NB4 (cell line): Measurements from ENCODE around the gene TRIO.

ENCODE experiments used
- DNase-seq: peaks from one replicate; pipeline ENCODE4 v3.0.0; 2010; ENCODE audit warnings: low read depth
- H3K4me3 ChIP-seq: one replicate; pipeline ENCODE4 v1.5.1; 2011; ENCODE audit warnings: mild to moderate bottlenecking, low read depth, low read length, moderate library complexity
- MYC ChIP-seq: IDR thresholded peaks from 2 replicates; pipeline ENCODE4 v1.6.1; 2011; ENCODE audit warnings: low read depth, low read length
- POLR2A ChIP-seq: IDR thresholded peaks from 2 replicates; pipeline ENCODE4 v1.6.1; 2011; ENCODE audit warnings: mild to moderate bottlenecking; ENCODE audit not compliant: insufficient read length; ENCODE audit errors: extremely low read depth
- TF ChIP-seq, protein P1 (sequence below): IDR thresholded peaks from one replicate; pipeline ENCODE4 v1.5.1; 2012; ENCODE audit warnings: low read depth, low read length
- TF ChIP-seq, protein P2 (sequence below): IDR thresholded peaks from 2 replicates; pipeline ENCODE4 v1.6.1; 2011; ENCODE audit warnings: low read depth, low read length

Gene TRIO

GRCh38 chr5:14410068-14410393 is 266.9 kb downstream of the TRIO start:
- DNase-seq = no peak
- H3K4me3 ChIP-seq = no peak overlapping the region
- TF ChIP-seq MYC = no peak
- no peak for TF ChIP-seq POLR2A
- TF ChIP-seq, protein P1, sequence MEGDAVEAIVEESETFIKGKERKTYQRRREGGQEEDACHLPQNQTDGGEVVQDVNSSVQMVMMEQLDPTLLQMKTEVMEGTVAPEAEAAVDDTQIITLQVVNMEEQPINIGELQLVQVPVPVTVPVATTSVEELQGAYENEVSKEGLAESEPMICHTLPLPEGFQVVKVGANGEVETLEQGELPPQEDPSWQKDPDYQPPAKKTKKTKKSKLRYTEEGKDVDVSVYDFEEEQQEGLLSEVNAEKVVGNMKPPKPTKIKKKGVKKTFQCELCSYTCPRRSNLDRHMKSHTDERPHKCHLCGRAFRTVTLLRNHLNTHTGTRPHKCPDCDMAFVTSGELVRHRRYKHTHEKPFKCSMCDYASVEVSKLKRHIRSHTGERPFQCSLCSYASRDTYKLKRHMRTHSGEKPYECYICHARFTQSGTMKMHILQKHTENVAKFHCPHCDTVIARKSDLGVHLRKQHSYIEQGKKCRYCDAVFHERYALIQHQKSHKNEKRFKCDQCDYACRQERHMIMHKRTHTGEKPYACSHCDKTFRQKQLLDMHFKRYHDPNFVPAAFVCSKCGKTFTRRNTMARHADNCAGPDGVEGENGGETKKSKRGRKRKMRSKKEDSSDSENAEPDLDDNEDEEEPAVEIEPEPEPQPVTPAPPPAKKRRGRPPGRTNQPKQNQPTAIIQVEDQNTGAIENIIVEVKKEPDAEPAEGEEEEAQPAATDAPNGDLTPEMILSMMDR = no peak
- TF ChIP-seq, protein P2, sequence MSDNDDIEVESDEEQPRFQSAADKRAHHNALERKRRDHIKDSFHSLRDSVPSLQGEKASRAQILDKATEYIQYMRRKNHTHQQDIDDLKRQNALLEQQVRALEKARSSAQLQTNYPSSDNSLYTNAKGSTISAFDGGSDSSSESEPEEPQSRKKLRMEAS = no peak

- TF ChIP-seq, protein P2 = no peak
- TF ChIP-seq POLR2A (no peak), MYC (no peak)
- TF ChIP-seq, protein P1 = no peak
- H3K4me3 ChIP-seq = no peak overlapping the region
- no peak for DNase-seq
Measured at GRCh38 chr5:14410394-14411201, 267.5 kb downstream of the TRIO start.

DNA sequence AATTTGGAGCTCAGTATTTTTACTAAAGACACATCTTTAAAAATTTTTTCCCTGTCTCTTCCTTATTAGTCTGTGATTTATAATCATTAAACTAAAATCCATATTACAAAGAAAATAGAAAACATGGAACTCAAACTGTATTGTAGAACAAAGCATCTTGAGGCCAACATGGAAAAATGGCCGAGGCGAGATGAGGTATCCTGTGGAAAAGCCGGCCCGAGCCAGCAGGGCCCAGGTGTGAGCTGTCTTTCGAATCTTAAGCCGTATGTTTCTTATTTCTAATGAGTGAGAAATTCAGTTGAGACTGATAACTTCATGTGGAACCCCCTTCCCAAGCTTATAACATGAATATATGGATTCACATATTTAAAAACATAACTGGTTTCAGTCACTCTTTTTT is 268.1 kb downstream of the TRIO start:
- no peak overlapping the region for H3K4me3 ChIP-seq
- TF ChIP-seq, protein P1 = no peak
- TF ChIP-seq MYC = no peak
- no peak for TF ChIP-seq POLR2A
- TF ChIP-seq, protein P2 = no peak
- no peak for DNase-seq

DNA sequence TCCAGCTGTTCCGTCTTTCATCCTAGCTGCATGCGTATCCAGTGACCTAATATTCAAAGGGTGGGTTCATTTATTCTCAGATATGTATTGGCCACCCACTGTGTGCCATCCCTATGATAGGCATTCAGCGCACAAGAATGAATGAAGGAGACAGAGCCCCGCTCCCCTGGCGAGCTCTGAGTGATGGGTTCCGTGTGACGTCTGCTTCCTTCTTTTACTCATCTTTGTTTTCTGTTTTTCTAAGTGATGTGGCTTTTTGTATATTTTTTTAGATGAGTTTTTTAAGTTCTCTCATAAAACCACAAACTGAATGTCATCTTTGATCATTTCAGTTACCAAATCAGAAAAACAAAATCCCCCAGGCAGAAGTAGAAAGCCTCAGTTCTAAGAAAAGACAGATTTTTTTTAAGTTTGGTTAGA is 270.2 kb downstream of the TRIO start:
- no peak overlapping the region for H3K4me3 ChIP-seq
- no peak for DNase-seq
- TF ChIP-seq, protein P2 = no peak

DNA sequence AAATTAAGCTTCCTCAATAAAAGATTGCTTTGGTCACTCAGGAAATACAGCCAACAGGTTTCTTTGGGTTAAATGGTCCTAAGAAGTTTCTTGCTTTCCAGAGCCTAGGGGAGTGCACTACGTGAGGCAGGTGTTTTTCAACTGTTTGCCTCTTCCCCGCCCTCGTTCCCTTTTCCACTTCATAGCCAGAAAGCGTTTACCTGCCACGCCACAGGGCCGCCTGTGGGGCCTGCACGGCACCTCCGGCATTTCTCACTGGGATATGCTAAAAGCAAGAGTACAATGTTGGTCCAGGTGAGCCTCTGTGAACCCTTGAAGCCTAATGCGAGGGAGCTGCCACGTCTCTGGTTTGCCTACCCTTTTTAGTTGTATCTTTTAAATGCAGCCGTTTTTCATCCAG is 270.9 kb downstream of the TRIO start:
- DNase-seq = no peak
- TF ChIP-seq MYC = no peak
- no peak for TF ChIP-seq POLR2A
- TF ChIP-seq, protein P1 = no peak
- TF ChIP-seq, protein P2 = no peak
- H3K4me3 ChIP-seq = no peak overlapping the region

DNA sequence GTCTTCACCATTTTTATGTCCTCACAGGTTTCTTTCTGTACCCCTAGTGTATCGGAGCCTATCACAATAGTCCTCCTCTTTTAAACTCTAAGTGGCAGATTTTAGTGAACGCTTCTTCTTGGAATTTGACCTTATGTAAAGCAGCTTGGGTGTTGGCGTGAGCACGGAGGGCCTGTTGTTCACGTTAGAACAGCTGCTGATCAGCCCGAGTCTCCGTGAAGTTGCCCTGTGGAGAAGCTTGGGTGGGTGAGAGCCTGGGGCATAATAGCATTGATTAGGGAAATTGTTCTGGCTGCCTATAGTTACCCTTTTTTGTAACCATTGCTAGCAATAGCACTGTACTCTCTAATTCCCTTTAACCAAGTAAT is 271.5 kb downstream of the TRIO start:
- no peak for DNase-seq
- no peak overlapping the region for H3K4me3 ChIP-seq
- TF ChIP-seq, protein P2 = no peak
- TF ChIP-seq POLR2A (no peak), MYC (no peak)
- TF ChIP-seq, protein P1 = no peak
